ENCODE results near the gene DCDC2B. TPM values are rescaled to one million over a fixed set of nuclear protein-coding genes. Genes with fewer than 3 reads are reported as not detected.

DCDC2B gene
- total RNA-seq, 1 donor from 2014 or later, result not detected

DNA sequence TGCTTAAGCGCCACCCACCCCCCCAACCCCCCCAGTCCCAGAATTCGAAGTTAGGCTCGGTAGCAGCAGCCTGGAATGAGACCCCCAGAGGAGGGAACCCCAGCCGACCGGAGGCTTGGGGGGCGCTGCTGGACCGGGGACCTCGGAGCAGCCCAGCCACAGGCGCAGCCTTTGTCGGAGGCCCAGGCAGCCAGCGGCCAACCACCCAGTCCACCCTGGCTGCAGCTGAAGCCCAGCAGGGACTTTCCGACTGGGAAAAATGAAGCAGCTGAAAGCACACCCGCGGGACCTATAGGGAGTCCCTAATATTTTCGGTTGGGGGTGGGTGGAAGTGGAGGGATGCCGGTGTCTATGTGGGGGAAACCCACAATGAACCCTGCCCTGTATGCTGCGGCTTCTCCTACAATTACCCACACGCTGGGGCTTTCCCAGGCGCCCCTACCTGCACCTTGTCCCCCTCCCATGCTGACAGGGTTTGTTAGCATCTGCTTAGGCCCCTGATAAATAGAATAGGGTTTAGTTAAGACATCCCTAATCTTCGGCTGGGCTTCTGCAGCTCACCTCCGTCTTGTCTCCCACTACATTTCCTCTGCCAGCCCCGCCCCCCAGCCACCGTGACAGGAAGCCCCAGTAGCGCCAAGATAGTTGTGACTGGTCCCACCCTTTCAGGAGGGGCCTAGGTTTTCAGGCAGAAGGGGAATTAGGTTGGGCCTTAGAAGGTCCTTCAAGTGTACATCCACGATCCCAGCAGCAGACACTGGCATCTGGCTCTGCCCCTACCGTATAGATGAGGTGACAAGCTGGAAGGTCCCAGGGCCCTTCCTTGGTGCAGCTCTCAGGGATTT, 7.7 kb upstream of the DCDC2B start:
- no peaks in the 10 kb centered on the region for H3K9me3 ChIP-seq (ENCODE audit: control insufficient read depth in 3 of 3, low read length in 3 of 3)
- H3K27me3 ChIP-seq (ENCODE audit: control insufficient read depth in 3 of 3, insufficient read depth in 3 of 3, low read length in 3 of 3), result no peaks in the 10 kb centered on the region
- H3K4me1 ChIP-seq (ENCODE audit: control insufficient read depth in 3 of 3, insufficient read depth in 3 of 3, low read length in 3 of 3), result peaks cover 63 to 72% (median 69%) of the 10 kb centered on the region in 3 donors
- peak overlapping the region; percentile 86 to 89 (median 89) for H3K4me3 ChIP-seq (ENCODE audit: low read length in 3 of 3)
- peaks cover 15 to 30% (median 26%) of the 10 kb centered on the region in 3 donors for H3K36me3 ChIP-seq (ENCODE audit: control insufficient read depth in 3 of 3, insufficient read depth in 3 of 3, low read length in 3 of 3)
- H3K9ac ChIP-seq (ENCODE audit: low read depth in 1 of 3, low read length in 3 of 3), result peak overlapping the region; percentile 83 to 95 (median 92)
- peak overlapping the region; percentile 99 for H3K27ac ChIP-seq (ENCODE audit: low read depth, low read length)

DNA sequence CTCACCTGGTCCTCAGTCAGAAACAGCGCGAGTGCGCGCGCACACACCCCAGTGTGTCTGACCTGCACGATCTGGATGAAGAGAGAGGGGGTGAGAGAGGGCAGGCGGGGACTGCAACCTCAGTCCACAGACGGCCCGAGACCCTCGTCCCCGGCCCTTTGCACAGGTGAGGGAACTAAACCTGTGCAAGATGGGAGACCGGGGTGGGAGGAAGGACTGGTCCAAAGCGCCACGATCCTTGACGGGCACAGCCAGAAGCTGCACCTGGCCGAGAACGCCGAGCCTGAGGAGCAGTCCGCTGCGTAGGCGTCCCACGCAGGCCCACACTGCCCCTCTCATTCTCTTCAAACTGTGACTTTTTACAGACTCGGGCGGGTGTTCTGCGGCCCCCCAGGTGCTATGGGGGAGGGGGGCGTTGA, 3.9 kb upstream of the DCDC2B start:
- Histone ChIP-seq H3K4me3 (ENCODE audit: low read length in 3 of 3) (peak overlapping the region; percentile 85 to 93 (median 86)), H3K9me3 (ENCODE audit: control insufficient read depth in 3 of 3, low read length in 3 of 3) (no peaks in the 10 kb centered on the region), H3K27me3 (ENCODE audit: control insufficient read depth in 3 of 3, insufficient read depth in 3 of 3, low read length in 3 of 3) (no peaks in the 10 kb centered on the region), H3K27ac (ENCODE audit: low read depth, low read length) (peak overlapping the region; percentile 56), H3K4me1 (ENCODE audit: control insufficient read depth in 3 of 3, insufficient read depth in 3 of 3, low read length in 3 of 3) (peaks cover 46 to 51% (median 49%) of the 10 kb centered on the region in 3 donors), H3K9ac (ENCODE audit: low read depth in 1 of 3, low read length in 3 of 3) (peak overlapping the region in 2 of 3 donors; percentile 83 to 94), H3K36me3 (ENCODE audit: control insufficient read depth in 3 of 3, insufficient read depth in 3 of 3, low read length in 3 of 3) (peaks cover 0 to 24% (median 12%) of the 10 kb centered on the region in 3 donors)

DNA sequence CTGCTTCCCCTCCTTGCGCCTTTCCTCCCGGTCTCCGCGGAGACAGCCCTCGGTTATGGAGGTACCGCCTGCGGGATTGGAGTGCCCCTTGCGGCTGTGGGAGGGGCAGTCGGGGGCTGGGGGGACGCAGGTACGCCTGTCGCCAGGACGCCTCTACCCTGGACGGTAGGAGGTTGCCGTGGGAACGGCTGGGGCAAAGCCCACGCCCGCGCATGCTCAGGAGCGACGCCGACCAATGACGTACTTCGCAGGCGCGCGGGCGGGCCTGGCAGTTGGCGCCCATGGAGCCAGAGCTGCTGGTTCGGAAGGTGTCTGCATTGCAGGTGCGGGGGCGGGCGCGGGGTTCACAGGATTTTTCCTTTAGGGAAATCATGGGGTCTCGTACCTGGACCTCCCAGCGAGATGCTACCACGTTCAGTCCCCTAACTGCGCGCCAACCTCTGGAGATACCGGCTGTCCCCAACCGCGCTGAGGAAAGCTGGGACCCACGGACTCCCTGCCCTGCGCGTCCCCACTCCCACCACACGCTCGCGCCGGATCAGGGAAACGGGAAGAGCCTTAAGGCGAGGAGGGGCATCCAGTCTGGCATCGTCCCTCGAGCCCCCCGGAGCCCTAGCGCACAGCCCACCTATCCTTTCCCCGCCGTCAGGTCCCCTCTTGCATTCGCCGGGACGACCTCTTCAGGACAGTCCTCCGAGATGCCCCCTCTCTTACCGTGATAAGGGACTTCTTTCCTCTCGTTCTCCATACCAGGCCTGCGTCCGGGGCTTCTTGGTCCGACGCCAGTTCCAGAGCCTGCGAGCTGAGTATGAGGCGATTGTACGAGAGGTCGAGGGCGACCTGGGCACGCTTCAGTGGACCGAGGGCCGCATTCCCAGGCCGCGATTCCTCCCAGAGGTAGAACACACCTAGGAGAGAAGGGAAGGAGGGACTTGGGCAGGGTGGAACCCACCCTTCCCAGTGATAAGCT, 3.2 kb upstream of the DCDC2B start, which contains the start of gene IQCC:
Gene IQCC (plus strand): TSS at position 271 of the 970 bp plus-strand sequence. CDS start 11 bp downstream, at position 282.
- Histone ChIP-seq H3K36me3 (ENCODE audit: control insufficient read depth in 3 of 3, insufficient read depth in 3 of 3, low read length in 3 of 3) (peaks cover 0 to 24% (median 12%) of the 10 kb centered on the region in 3 donors), H3K4me3 (ENCODE audit: low read length in 3 of 3) (peak within 1 kb of the TSS; percentile 85 to 93 (median 86)), H3K27me3 (ENCODE audit: control insufficient read depth in 3 of 3, insufficient read depth in 3 of 3, low read length in 3 of 3) (no peaks in the 10 kb centered on the region), H3K9ac (ENCODE audit: low read depth in 1 of 3, low read length in 3 of 3) (peak within 1 kb of the TSS; percentile 83 to 94 (median 88)), H3K4me1 (ENCODE audit: control insufficient read depth in 3 of 3, insufficient read depth in 3 of 3, low read length in 3 of 3) (peaks cover 41 to 46% (median 44%) of the 10 kb centered on the region in 3 donors), H3K9me3 (ENCODE audit: control insufficient read depth in 3 of 3, low read length in 3 of 3) (no peaks in the 10 kb centered on the region), H3K27ac (ENCODE audit: low read depth, low read length) (peak within 1 kb of the TSS; percentile 56)

DNA sequence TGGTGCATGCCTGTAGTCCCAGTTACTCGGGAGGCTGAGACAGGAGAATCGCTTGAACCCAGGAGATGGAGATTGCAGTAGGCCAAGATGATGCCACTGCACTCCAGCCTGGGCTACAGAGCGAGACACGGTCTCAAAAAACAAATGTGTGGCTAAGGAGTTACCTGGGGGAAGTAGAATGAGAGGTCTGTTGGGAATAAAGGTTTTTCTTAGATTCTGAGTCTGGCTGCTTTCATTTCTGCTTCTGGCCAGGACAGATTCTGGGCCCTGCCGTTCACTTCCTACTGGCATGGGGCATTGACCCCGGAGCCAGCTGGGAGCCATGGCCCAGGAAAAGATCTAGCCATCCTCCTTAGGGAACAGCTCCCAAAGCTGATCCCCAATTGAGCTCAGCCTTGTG, 420 bp upstream of the DCDC2B start:
- Histone ChIP-seq H3K36me3 (ENCODE audit: control insufficient read depth in 3 of 3, insufficient read depth in 3 of 3, low read length in 3 of 3) (peaks cover 0 to 18% (median 12%) of the 10 kb centered on the region in 3 donors), H3K9me3 (ENCODE audit: control insufficient read depth in 3 of 3, low read length in 3 of 3) (no peaks in the 10 kb centered on the region), H3K9ac (ENCODE audit: low read depth in 1 of 3, low read length in 3 of 3) (no peak overlapping the region), H3K4me3 (ENCODE audit: low read length in 3 of 3) (no peak overlapping the region), H3K27me3 (ENCODE audit: control insufficient read depth in 3 of 3, insufficient read depth in 3 of 3, low read length in 3 of 3) (no peaks in the 10 kb centered on the region), H3K27ac (ENCODE audit: low read depth, low read length) (peak overlapping the region; percentile 12), H3K4me1 (ENCODE audit: control insufficient read depth in 3 of 3, insufficient read depth in 3 of 3, low read length in 3 of 3) (peaks cover 25 to 30% (median 29%) of the 10 kb centered on the region in 3 donors)

DNA sequence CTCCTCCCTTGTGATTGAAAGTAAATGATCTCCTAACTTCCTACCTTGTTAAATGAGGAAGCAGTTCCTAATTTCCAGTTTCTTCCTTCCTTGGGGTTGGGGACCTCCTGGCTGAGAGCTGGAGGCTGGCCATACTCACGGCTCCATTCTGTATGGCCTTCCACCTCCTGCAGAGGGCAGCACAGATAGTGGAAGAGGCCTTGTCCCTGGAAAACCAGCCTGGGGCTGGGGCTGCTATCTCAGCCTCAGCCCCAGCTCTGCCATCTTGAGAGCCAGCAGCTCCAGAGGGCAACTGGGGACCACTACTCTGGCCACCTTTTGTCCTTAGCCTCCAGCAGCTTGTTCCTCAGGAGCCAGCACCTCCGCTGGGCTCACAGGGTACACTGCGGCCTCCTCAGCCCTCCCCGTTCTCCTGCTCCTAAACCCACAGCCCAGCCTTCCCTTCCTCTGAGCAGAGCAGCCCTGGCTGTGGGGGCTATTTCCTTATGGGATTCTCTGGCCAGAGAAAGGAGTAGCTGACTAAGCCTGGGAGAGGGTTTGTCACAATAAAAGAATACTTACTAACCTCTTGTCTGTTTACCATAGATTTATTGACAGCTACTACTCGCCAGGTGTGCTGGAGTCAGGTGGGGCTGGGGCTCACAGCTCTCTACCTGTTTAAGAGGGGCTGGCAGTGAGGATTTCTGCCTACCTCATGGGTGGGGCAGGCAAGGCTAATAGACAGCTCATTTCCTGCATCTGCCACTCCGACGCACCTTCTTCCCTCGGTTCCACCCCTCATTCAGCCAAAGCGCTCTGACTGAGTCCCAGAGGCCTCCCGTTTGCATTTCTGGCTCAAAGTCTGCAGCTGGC, 7.0 kb downstream of the DCDC2B start:
- Histone ChIP-seq H3K9ac (ENCODE audit: low read depth in 1 of 3, low read length in 3 of 3) (peak overlapping the region in 1 of 3 donors; percentile 40), H3K36me3 (ENCODE audit: control insufficient read depth in 3 of 3, insufficient read depth in 3 of 3, low read length in 3 of 3) (peaks cover 29 to 35% (median 32%) of the 10 kb centered on the region in 3 donors), H3K4me3 (ENCODE audit: low read length in 3 of 3) (no peak overlapping the region), H3K27ac (ENCODE audit: low read depth, low read length) (no peak overlapping the region), H3K9me3 (ENCODE audit: control insufficient read depth in 3 of 3, low read length in 3 of 3) (no peaks in the 10 kb centered on the region), H3K4me1 (ENCODE audit: control insufficient read depth in 3 of 3, insufficient read depth in 3 of 3, low read length in 3 of 3) (peaks cover 3 to 8% (median 7%) of the 10 kb centered on the region in 3 donors), H3K27me3 (ENCODE audit: control insufficient read depth in 3 of 3, insufficient read depth in 3 of 3, low read length in 3 of 3) (no peaks in the 10 kb centered on the region)

DNA sequence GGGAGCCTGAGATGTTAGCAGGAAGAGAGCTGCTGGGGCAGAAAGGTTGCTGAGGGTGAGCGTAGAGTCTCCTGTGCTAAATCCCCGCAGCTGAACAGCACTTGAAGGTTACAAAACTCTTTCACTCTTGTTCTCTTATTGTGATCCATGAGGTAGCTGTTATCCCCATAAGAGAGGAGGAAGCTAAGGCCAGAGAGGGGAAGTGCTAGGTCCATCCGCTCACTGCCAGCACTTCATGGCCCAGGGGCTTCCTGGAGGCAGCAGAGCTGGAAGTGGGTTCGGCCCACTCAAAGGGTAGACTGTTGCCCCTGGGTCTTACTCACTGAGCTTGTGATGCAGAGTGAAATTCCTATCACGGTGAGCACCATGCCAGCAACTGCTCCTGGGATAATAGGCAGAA, 7.7 kb downstream of the DCDC2B start:
- H3K27me3 ChIP-seq (ENCODE audit: control insufficient read depth in 3 of 3, insufficient read depth in 3 of 3, low read length in 3 of 3), result no peaks in the 10 kb centered on the region
- no peak overlapping the region for H3K4me3 ChIP-seq (ENCODE audit: low read length in 3 of 3)
- peak overlapping the region in 1 of 3 donors; percentile 40 for H3K9ac ChIP-seq (ENCODE audit: low read depth in 1 of 3, low read length in 3 of 3)
- peaks cover 29 to 35% (median 32%) of the 10 kb centered on the region in 3 donors for H3K36me3 ChIP-seq (ENCODE audit: control insufficient read depth in 3 of 3, insufficient read depth in 3 of 3, low read length in 3 of 3)
- H3K4me1 ChIP-seq (ENCODE audit: control insufficient read depth in 3 of 3, insufficient read depth in 3 of 3, low read length in 3 of 3), result peaks cover 10 to 15% (median 15%) of the 10 kb centered on the region in 3 donors
- no peaks in the 10 kb centered on the region for H3K9me3 ChIP-seq (ENCODE audit: control insufficient read depth in 3 of 3, low read length in 3 of 3)
- H3K27ac ChIP-seq (ENCODE audit: low read depth, low read length), result no peak overlapping the region

DNA sequence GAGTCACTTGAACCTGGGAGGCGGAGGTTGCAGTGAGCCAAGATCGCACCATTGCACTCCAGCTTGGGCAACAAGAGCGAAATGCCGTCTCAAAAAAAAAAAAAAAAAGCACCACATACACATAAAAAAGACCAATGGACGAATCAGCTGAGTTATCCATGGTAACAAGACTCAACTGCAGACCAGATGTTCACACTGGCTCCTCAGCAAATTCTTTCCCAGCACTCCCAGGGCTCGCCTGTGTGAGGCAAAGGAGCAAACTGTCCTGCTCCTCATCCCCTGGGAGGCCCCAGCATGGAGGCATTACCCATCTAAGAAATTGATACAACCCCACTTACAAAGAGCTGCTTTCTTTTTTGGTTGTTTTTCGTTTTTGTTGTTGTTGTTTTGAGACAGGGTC, 10.1 kb downstream of the DCDC2B start:
- Histone ChIP-seq H3K4me1 (ENCODE audit: control insufficient read depth in 3 of 3, insufficient read depth in 3 of 3, low read length in 3 of 3) (peaks cover 24 to 31% (median 28%) of the 10 kb centered on the region in 3 donors), H3K36me3 (ENCODE audit: control insufficient read depth in 3 of 3, insufficient read depth in 3 of 3, low read length in 3 of 3) (peaks cover 34 to 39% (median 37%) of the 10 kb centered on the region in 3 donors)

DNA sequence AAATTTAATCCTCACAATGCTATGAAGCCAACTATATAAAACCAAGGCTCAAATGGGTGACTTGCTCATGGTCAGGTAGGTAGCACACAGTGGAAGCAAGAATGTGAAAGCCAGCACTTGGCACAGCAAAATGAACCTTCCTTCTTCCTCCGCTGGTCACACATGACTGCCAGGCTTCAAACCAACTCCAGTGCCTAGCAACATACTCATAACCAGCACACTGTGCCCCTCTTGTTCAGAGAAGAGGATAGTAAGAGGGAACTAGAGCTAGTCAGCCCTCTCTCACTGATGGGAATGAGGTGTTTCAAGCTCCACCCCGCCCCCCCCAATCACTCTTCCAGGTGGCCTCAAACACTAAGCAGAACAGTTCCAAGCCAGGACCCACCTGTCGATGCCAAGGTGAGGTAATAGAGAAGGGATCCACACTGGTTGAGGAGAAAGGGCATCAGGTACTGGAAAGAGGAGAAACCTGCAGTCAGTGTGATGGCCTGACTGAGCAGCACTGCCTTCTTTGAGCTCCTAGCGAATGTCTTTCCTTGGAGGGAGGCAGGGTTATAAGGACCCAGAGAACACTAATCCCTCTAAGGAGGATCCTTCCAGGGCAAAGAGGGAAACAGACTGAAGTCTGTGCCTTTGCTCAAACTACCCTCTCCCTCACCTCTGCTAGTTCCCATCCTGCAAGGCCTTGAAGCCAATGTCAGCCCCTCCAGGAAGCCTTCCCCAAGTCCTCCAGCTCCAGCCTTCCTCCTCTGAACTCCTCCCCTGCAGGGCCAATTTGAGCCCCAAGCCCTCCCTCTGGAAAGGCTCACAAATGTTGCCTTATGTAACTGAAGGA, 12.1 kb downstream of the DCDC2B start:
- Histone ChIP-seq H3K4me3 (ENCODE audit: low read length in 3 of 3) (peak overlapping the region; percentile 94 to 99 (median 97)), H3K36me3 (ENCODE audit: control insufficient read depth in 3 of 3, insufficient read depth in 3 of 3, low read length in 3 of 3) (peaks cover 34 to 37% (median 35%) of the 10 kb centered on the region in 3 donors), H3K27ac (ENCODE audit: low read depth, low read length) (no peak overlapping the region), H3K9ac (ENCODE audit: low read depth in 1 of 3, low read length in 3 of 3) (peak overlapping the region; percentile 96 to 99 (median 98)), H3K4me1 (ENCODE audit: control insufficient read depth in 3 of 3, insufficient read depth in 3 of 3, low read length in 3 of 3) (peaks cover 27 to 30% (median 28%) of the 10 kb centered on the region in 3 donors), H3K9me3 (ENCODE audit: control insufficient read depth in 3 of 3, low read length in 3 of 3) (no peaks in the 10 kb centered on the region), H3K27me3 (ENCODE audit: control insufficient read depth in 3 of 3, insufficient read depth in 3 of 3, low read length in 3 of 3) (no peaks in the 10 kb centered on the region)

More for the DNA sequence above, 10.1 kb downstream of the DCDC2B start:
- no peak overlapping the region for H3K9ac ChIP-seq (ENCODE audit: low read depth in 1 of 3, low read length in 3 of 3)
- H3K27ac ChIP-seq (ENCODE audit: low read depth, low read length), result no peak overlapping the region
- H3K27me3 ChIP-seq (ENCODE audit: control insufficient read depth in 3 of 3, insufficient read depth in 3 of 3, low read length in 3 of 3), result no peaks in the 10 kb centered on the region
- no peaks in the 10 kb centered on the region for H3K9me3 ChIP-seq (ENCODE audit: control insufficient read depth in 3 of 3, low read length in 3 of 3)
- H3K4me3 ChIP-seq (ENCODE audit: low read length in 3 of 3), result no peak overlapping the region

Measured in skeletal muscle tissue (tissue), 4 donors.